ENCODE data around the gene TOR1A.

The TOR1A gene

DNA sequence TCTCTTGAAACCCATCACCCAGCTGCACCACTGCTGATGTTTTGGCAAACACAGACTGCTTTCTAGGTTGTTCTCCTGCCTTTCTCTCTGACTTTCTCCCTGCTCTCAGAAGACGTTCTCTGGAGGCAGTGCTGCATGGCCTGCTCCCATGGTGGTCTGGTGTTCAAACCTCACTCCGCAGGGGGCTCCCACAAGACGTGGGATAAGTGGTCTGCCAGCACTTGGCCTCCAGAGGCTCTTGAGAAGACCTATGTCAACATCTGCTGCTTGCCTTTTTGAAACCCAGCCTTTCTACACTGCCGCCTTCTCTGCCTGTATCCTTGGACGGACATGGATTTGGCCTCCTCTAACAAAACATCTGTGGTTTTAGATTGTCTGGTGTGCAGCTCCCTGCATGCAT lies 27.9 kb upstream of the TOR1A start:
- no peak for DNase-seq

DNA sequence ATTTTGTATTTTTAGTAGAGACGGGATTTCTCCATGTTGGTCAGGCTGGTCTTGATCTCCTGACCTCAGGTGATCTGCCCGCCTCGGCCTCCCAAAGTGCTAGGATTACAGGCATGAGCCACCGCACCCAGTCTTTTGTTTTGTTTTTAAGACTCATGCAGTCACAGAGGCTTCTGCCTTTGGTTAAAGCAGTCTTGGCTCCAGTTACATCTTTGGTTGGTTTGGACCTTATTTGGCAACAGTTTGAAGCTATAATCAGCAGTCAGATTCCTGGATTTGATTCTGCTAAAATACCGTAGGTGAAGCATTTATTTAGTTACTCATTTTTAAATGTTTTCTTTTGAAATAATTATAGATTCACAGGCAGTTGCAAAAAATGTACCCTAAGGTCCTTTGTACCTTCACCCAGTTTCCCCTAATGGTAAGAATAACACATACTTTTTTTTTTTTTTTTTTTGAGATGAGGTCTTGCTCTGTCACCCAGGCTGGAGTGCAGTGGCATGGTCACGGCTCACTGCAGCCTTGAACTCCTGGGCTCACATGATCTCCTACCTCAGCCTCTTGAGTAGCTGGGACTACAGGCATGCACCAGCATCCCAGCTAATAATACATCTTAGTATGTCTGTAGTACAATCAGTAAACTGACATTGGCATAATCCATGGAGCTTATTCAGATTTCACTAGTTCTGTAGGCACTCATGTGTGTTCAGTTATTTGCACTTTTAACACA lies 27.1 kb upstream of the TOR1A start:
- no peak for DNase-seq

DNA sequence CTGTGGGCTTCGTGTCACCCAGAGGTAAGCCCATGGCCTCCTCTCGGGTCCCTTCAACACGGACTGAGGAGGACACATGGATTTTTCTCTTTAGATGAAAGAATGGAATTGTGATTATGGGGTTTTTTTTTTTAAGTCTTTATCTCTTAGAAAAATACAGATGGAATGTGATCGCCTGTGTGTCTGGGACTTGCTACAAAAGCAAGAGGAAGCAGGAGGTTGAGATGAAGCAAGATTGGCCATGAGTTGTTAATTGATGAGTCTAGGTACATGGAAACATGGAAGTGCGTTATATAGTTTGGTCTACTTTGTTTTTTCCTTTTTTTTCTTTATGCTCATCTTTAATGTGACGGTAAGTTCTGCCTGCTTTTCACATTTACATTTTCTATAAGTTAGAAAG lies 26.0 kb upstream of the TOR1A start:
- DNase-seq: no peak

DNA sequence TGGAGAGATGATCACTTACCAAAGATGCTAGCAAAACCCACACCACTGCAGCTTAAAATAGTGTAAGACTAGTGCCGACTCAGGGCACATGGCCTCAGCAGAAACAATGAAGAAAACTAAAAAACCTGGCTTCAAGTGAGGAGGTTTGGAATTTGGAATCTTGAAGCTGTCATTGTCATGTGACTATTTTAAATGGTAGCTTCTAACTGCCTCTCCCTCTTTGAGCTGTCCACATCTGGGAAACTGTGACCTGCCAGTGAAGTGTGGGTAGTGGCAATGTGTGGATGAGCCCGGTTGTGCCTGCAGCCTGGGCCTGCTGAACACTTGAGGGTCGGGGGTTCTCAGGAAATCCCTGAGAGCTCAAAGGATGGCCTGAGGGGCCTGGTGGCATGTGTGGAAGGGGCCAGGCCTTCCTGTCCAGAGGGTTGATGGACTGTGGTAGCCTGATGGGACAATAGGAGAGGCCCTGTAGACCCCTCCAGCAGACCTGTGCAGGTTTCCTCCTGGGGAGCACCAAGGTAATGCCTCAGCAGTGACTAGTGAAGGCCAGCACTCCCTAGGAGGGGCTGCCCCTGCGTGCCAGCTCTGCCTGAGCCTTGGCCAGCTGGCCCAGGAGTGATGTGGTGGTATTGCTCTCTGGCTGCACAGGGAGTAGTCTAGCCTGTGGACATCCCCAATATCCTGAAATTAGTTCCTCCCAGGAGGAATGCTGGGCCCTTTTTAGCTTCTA lies 24.9 kb upstream of the TOR1A start:
- no peak for DNase-seq

DNA sequence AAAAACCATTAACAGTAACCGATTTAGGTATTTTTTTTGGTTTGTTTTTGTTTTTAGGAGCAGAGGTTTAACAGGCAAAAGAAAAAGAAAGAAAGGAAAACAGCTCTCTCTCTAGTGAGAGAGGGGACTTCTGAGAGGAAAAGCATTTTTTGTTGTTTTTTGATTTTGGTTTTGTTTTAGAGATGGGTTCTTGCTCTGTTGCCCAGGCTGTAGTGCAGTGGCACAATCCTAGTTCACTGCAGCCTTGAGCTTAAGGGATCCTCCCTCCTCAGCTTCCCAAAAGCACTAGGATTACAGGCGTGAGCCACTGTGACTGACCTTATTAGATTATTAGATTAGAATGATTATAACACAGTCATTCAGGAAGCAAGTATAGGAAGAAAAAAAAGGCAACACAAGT lies 21.4 kb upstream of the TOR1A start:
- no peak for DNase-seq

DNA sequence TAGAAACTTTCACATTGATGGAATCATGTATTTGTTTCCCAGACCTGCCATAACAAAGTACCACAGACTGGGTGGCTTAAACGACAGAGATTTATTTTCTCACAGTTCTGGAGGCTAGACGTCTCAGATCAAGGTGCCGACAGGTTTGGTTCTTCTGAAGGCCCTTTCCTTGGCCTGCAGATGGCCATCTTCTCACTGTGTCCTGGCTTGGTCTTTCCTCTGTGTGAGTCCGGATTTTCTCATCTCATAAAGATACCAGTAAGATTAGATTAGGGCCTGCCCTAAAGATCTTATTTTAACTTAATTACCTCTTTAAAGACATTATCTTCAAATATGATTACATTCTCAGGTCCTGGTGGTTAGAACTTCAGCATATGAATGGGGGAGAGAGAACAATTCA lies 17.1 kb upstream of the TOR1A start:
- DNase-seq: no peak

DNA sequence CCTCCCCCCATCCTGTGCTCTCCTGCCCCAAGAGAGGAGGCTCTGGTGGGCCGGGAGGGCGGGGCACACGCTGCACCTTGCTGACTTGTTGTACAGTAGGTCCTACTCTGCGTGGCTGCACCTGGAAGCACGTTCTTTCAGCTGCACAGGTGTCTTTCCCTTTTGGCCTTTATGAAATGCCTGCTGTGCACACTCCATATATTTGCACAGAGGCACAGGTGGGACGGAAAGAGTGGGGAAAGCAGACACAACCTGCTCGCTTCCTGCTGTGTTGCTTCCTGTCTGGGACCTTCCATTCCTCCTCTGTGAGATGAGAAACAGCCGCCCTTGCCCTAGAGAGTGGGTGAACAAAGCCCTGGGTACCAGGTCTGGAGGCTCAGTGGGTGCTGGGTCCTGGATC lies 16.1 kb upstream of the TOR1A start:
- peak in 1 of 2 donors; percentile 18 for DNase-seq

DNA sequence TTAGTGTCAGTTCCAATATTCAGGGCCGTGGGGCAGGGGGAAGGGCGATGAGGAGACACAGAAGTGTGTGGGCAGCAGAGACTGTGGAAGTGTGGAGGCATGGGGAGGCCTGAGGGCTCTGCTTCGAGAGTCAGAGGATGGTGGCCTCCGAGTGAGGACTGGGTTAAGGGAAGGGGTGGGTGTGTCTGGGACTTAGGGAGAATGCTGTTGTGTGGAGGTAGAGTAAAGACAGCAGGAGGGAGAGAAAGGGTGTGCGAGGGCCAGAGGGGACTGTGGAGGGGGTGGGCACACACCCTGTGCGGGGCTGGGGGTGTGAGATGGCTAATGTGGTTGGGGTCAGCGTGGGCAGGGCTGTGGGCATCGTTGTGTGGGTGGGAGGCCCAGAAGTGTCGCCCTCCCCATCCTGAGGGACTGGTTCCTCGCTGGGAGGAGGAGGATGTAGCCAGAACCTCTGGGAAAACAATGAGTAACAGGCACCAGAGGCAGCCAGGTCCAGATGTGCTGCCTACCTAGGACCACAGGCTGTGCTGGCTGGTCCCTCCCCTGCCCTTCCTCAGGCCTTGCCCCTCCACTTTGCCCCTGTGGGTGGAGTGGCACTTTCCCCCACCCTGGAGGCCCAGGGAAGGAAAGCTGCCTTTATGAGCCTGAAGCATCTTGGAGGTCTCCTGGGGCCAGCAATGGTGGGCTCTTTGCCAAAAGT lies 15.5 kb upstream of the TOR1A start:
- DNase-seq: peak in 1 of 2 donors; percentile 28

DNA sequence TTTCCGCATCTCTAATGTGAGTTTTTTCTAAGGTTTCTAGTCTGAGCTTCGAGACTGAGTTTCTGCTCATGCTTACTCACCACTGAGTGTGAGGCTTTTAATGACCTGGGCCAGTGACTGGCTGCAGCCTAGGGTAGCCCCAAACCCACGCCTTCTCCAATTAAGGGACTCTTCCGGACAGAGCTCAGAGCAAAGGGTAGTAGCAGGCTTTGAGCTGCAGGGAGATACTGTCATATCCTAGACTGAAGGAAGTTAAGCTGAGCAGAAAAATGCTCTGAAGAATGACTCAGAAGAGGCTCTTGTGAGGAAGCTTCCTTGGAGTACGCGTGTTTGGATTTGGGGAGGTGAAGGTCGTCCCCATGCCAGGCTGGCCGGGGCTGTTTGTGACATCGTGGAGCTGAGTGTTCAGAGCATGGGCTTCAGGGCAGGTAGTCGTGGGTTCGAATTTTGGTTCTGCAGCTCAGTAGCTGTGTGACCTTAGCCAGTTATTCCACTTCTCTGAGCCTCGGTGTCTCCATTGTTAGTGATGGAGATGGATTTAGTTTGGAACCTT lies 14.8 kb upstream of the TOR1A start:
- peak; percentile 45 to 47 for DNase-seq

DNA sequence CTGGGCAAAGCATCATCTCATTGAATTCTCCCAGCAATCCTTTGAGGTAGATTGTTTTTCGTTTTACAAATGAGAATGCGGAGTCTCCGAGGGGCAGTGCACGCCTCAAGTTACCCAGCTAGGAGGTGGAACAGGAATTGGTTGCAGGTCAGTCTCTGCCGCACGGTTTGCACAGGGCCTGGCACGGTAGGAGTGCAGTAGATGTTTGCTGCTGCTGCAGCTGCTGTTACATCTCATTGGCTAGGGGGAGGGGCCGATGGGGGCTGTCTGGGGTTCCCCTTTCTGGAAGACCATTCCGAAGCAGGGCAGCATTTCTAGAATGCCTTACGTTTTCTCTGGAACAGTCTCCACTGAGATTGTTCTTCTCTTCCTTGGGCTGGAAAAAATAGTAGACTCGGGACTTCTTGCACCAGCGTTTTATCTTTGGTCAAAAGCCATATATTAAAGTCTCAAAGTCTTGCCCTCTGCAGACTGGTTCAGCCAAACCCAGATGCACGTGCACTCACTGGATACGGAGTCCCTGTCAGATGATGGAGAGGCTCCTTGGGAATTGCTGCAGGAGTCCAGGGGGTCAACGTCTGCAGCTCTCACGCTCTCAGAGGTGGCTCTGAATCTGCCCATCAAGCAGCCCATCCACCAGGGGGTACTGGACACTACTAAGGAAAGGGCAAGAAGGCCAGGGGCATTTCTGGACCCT lies 12.5 kb upstream of the TOR1A start:
- peak; percentile 60 to 62 for DNase-seq

DNA sequence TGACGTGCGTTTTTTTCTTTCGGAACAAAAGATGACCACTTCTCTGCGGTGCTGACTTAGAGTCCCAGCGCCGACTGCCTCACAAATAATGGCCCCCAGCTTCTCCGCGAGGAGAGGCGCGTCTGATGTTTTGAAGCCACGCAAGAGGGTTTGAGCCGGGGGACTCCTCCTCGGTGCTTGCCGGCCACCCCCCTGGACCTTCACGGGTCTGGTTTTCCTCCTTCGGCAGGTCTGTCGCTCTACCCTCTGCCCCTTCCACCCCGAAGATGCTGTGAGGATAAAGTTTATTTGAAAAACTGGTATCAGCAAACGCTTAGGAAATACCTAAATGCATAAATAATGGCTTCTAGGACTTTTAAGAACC lies 11.9 kb upstream of the TOR1A start:
- DNase-seq: no peak

DNA sequence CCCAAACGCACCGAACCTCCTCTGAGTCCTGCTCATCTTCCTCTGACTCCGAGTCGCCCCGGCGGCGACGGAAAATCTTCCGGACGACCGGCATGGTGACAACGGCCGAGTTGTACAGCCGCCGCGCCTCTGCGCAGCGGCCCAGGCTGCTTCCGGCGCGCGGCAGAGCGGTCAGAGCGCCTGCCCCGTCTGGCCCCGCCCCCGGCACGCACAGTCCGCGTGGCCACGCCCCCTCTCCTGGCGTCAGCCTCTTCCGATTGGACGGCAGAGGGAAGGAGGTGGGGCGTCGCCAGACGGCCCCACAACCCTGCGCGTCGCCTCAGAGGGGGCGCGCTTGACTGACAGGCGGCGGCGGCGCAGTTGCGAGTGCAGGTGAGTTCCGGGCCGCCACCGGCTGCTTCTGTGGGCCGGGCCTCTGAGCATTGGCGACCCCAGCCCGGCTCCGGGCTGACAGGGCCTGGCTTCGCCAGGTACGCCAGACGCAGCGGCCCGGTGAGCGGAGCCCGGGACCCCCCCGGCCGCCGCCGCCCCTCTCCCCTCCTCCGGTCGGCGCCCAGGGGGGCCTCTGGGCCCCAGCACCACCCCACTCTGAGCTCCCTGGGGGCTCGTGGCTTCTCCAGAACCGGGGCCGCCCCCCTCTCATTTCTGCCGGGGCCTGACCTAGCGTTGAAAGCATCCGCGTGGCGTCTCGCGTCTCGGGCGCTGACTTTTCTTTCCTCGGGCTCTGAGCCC lies 11.4 kb upstream of the TOR1A start, which contains the start of the genes C9orf78 and USP20:
TSS of gene C9orf78 (minus strand) at position 148 of the 732 bp plus-strand sequence. CDS start at position 94, 54 bp downstream.
TSS of gene USP20 (plus strand) at position 331 of the 732 bp plus-strand sequence. CDS start 17,098 bp downstream, outside the sequence.
- DNase-seq: peak; percentile 97 to 98

DNA sequence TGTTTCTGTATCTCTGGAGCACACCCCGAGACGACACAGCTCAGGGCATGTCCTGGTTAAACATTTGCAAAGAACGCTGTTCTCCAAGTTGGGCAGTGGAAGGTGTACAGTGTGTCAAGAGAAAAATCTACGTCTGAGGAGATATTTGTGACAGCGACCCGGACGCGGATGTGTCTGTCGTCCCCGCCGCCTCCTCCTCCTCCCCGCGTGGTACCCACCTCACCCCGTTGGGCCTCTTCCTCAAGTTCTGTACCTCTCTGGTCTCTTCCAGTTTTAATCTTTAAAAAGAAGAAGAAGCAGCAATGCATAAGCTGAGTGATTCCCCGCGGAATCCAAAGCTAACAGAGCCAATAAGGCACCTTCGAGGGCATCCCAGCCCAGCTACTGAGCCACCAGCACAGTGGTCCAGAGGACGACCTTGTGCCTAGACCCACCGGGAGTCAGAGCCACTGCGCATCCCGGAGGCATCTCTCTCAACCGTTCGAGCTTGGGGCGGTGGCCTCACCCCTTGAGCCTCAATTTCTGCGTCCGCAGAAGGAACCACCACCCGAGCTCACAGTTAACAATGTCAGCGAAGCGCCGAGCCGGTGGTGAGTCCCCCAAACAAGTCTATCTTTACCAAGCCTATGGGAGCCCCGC lies 10.7 kb upstream of the TOR1A start:
- DNase-seq: peak; percentile 53 to 54

DNA sequence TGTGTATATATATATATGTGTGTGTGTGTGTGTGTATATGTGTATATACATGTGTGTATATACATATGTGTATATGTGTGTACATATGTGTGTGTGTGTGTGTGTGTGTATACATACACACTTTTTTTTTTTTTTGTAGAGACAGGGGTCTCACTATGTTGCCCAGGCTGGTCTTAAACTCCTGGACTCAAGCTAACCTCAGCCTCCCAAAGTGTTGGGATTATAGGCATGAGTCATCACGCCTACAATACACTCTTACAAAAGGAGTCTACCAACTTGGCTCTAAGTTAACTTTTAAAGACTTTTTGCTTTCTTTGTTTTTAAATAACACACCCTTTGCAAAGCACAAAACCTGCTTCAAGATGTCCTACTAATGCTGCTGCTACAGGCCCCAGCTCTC lies 9.0 kb upstream of the TOR1A start:
- DNase-seq: no peak

DNA sequence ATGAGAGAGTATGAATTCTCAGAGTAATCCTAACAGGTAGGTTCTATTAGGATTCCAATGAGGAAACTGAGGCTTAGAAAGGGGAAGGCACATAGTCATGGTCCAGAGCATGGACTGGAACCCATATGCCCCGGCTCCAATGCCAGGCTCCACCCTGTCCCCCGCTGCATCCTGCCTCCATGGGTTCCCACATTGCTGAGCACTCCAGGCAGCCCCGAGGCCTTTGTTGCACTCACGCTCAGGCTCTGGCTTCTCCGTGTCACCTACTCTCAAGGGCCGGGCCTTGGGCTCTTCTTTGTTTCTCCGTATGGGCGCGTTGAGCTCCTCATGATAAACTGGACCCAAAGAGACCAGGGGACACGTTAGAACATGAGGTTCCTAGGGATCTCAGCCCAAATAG lies 5.0 kb upstream of the TOR1A start:
- DNase-seq: no peak

DNA sequence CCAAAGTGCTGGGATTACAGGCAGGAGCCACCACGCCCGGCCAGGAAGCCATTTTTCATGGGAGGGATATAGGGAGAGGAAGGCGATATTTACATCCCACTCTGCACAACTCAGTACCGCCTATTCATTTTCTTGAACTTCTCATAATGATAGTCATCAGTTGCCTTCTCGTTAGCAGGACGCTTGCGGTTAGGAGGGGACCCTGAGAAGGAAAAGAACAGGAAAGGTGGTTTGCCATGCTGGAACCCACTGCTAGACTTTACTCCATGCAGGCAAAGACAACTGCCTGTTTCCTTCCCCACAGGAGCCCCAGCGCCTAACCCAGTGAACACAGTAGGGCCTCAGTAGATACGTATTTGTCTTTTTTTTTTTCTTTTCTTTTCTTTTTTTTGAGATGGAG lies 4.1 kb upstream of the TOR1A start:
- no peak for DNase-seq

DNA sequence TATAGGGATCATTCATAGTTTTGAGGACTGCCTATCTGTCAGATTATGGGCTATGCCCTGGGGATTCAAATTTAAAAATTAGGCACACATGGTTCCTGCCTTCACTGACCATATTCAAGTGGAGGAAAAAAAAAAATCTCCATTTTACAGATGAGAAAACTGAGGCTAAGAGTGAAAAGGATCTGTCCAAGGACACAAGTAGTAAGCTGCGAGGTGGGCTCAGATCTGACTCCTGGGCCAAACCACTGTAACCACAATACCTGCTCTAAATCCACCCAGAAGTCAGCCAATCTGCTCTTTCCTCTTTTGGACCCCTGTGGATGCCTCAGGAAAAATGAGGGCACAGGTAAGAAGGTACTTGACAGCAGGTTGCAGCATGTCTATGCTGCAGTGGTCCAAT lies 2.8 kb upstream of the TOR1A start:
- no peak for DNase-seq

DNA sequence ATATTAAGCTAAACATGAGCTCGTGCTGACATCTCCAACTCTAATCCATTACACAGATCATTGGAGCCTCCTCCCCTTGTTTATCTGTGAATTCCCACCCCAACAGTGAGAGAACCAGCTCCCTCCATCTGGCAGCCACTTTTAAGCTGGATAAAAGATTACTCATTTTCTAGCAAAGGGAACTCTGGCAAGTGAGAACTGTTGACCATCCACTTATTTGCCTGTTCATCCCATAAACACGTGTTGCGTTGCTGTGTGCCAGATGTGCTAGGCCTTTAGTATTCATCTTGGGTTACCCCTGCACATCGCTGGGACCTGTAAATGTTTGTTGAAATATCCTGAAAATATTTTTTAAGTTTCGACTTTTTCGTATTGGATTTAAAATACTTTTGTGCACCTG lies 2.4 kb upstream of the TOR1A start:
- no peak for DNase-seq

DNA sequence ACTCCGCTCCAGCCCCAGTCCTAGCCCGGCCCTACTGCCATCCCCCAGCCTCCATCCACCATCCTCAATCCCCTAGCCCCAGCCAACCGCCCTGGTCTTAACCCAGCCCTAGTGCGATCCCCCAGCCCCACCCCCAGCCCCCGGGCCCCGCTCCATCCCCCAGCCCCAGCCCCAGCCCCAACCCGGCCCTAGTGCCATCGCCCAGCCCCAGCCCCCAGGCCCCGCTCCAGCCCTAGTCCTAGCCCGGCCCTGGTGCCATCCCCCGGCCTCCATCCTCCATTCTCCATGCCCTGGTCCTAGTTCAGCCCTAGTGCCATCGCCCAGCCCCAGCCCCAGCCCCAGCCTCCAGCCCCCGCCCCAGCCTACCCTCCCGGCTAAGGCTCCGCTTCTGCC lies 398 bp downstream of the TOR1A start:
- DNase-seq: no peak

DNA sequence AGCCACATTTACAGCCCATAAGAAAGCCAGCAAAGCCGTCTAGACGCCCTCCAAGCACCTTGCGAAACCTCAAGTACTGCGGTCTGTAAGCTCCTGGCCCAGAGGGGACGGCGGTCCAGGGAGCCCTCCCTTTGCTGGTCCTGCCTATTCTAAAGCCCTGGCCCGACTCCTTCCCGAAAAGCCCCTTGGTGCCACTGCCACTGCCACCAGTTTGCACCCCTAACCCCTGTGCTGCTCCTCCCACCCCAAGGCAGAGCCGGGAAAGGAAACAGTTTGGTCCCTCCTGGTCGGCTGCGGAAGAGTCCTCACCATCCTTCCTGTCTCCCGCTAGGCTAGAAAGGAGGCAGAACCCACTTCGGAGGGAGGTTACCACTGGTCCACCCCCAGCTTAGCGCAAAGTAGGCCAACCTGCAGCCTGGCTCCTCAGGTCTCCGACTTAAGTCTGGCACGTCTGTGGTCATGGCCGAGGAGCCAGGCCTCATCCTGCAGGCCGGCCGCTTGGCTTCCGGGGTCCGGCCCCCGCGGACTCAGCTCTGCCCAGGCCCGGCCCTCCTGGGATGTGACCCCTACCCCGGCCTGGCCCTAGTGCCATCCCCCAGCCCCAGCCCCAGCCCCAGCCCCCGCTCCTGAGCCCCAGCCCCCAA lies 916 bp downstream of the TOR1A start:
- DNase-seq: peak in 1 of 2 donors; percentile 29

Measured in stimulated activated CD4-positive, alpha-beta T cell treated with anti-CD3 and anti-CD28 coated beads, Interleukin-2, amount 100 ng/mL, for 24 hours (primary cell).